Activated naive CD8-positive, alpha-beta T cell treated with anti-CD3 and anti-CD28 coated beads, Interleukin-2, amount 10 ng/mL, durations not matched to agents 7 days and 5 days (primary cell): ENCODE measurements around the gene TIGD3. TPM values are rescaled to one million over a fixed set of nuclear protein-coding genes. Genes with fewer than 3 reads are reported as not detected.
A peak's percentile ranks its signal among the peaks of the same experiment; 100 is the strongest.

Source experiments
- ATAC-seq: fragments of 150-1000 bp; cut with Tn5 transposase; one replicate; pipeline ENCODE4 v1.10.0; 2021; ENCODE audit warnings: low read depth, moderate library complexity
- POLR2A ChIA-PET: fragments of 350-600 bp; sonication (Branson Sonifier 250); formaldehyde crosslinking; loops from one replicate; lab custom pipeline; 2021; ENCODE audit warnings: antibody characterized with exemption; lab: Charles Lee
- DNase-seq: peaks from one replicate; pipeline ENCODE4 v3.0.0; 2021
- H3K27ac Mint-ChIP-seq: one replicate; pipeline ENCODE4 v1.8.0; 2022; ENCODE audit warnings: mild to moderate bottlenecking, mixed read lengths
- H3K27me3 Mint-ChIP-seq: one replicate; pipeline ENCODE4 v1.8.0; 2022; ENCODE audit warnings: mild to moderate bottlenecking, moderate library complexity, mixed read lengths
- H3K36me3 Mint-ChIP-seq: one replicate; pipeline ENCODE4 v1.8.0; 2021; ENCODE audit warnings: mild to moderate bottlenecking, mixed read lengths
- H3K4me1 Mint-ChIP-seq: one replicate; pipeline ENCODE4 v1.8.0; 2021; ENCODE audit warnings: mixed read lengths
- H3K4me3 Mint-ChIP-seq: one replicate; pipeline ENCODE4 v1.8.0; 2022; ENCODE audit warnings: mild to moderate bottlenecking, moderate library complexity, mixed read lengths
- H3K9me3 Mint-ChIP-seq: one replicate; pipeline ENCODE4 v1.8.0; 2021; ENCODE audit warnings: mixed read lengths
- total RNA-seq, 2 experiments: library from RNA; stranded (reverse); gene quantifications; one replicate each; pipeline ENCODE4 v1.2.3, GENCODE V29; 2021

TIGD3 gene
- total RNA-seq, 2 experiments from 2014 or later = 0.97 to 1.2 TPM

DNA sequence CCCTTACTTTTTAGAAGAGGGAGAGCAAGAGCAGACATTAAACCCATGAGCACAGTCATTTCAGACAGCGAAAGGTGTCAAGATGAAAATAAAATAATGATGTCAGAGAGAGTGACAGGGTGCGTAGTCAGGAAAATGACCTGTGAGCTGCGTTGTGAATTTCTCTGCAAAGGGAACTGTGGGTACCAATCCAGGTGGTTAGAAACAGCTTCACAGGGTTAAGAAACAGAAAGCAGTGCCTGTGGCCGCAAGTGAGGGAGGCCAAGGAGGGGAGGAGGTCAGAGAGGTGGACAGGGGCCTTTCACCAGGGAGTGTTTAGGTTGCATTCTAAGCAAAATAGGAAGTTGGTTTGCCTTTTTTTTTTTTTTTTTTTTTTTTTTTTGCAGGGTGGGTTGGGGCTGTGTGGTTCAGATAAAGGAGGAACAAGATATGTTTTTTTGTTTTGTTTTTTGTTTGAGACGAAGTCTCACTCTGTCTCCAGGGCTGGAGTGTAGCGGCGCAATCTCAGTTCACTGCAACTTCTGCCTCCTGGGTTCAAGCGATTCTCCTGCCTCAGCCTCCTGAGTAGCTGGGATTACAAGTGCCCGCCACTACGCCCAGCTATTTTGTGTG is 7.9 kb downstream of the TIGD3 start:
- no peak overlapping the region for H3K4me3 Mint-ChIP-seq
- DNase-seq (no peak), ATAC-seq (no peak)
- H3K27me3 Mint-ChIP-seq = no peaks in the 10 kb centered on the region
- peaks cover 6% of the 10 kb centered on the region for H3K4me1 Mint-ChIP-seq
- no peaks in the 10 kb centered on the region for H3K9me3 Mint-ChIP-seq
- no peak overlapping the region for H3K27ac Mint-ChIP-seq
- H3K36me3 Mint-ChIP-seq = no peaks in the 10 kb centered on the region
- POLR2A ChIA-PET = no interaction called here

- peaks cover 5% of the 10 kb centered on the region for H3K4me1 Mint-ChIP-seq
- H3K4me3 Mint-ChIP-seq = no peak overlapping the region
- no peaks in the 10 kb centered on the region for H3K9me3 Mint-ChIP-seq
- ATAC-seq (no peak), DNase-seq (no peak)
- no peaks in the 10 kb centered on the region for H3K27me3 Mint-ChIP-seq
- POLR2A ChIA-PET = no interaction called here
- H3K36me3 Mint-ChIP-seq = no peaks in the 10 kb centered on the region
- H3K27ac Mint-ChIP-seq = no peak overlapping the region
These were observed 8.4 kb downstream of the TIGD3 start for GRCh38 chr11:65362966-65363365.

- no peaks in the 10 kb centered on the region for H3K9me3 Mint-ChIP-seq
- H3K27ac Mint-ChIP-seq = no peak overlapping the region
- POLR2A ChIA-PET = no interaction called here
- no peaks in the 10 kb centered on the region for H3K27me3 Mint-ChIP-seq
- DNase-seq = no peak
- ATAC-seq = no peak
- H3K4me3 Mint-ChIP-seq = no peak overlapping the region
- H3K4me1 Mint-ChIP-seq = peaks cover 4% of the 10 kb centered on the region
- no peaks in the 10 kb centered on the region for H3K36me3 Mint-ChIP-seq
These were observed 9.2 kb downstream of the TIGD3 start for GRCh38 chr11:65363770-65364169.

DNA sequence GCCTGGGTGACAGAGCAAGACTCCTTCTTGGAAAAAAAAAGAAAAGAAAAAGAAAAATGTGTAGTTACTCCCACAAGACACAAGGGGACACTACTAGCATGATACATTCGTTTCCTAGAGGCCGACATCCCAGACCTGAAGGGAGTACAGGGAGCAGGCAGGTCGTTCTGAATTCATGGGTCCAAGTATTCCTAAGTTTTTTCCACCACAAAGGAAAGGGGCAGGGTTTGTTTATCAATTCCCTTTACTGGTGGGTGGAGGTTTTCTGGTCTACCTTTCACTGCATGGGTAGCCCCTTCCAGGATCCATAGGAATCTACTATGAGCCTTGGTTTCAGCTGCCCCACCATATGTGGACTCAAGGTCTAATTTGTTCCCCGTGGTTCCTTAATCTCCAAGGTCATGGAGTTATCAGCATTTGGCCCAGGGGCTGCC is 11.8 kb downstream of the TIGD3 start:
- Mint-ChIP-seq H3K4me1 (peaks cover 4% of the 10 kb centered on the region), H3K27ac (no peak overlapping the region), H3K4me3 (no peak overlapping the region), H3K27me3 (no peaks in the 10 kb centered on the region), H3K9me3 (no peaks in the 10 kb centered on the region), H3K36me3 (no peaks in the 10 kb centered on the region)
- POLR2A ChIA-PET = no interaction called here
- ATAC-seq (peak; percentile 66), DNase-seq (no peak)

DNA sequence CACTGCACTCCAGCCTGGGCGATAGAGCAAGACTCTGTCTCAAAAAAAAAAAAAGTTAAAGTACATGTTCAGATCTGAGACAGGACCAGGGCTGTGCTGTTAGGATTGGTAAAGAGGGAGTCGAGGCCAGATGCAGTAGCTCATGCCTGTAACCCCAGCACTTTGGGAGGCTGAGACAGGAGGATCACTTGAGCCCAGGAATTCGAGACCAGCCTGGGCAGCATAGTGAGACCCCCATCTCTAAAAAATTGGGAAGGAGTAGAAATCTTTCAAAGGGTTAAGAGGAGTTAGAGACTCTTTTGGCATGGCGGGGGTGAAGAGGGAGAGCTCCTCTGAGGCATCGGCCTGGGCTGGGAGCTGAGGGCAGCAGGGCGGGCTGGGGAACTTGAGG is 16.1 kb downstream of the TIGD3 start:
- no peaks in the 10 kb centered on the region for H3K27me3 Mint-ChIP-seq
- no peaks in the 10 kb centered on the region for H3K9me3 Mint-ChIP-seq
- POLR2A ChIA-PET = interaction anchor here (0.6 to 1.0 kb wide), 2 partner anchors 16 to 138 kb away, joined by 3 read pairs; partner anchors contain the start of gene FRMD8
- no peaks in the 10 kb centered on the region for H3K36me3 Mint-ChIP-seq
- DNase-seq = no peak
- ATAC-seq = no peak
- H3K4me1 Mint-ChIP-seq = peaks cover 2% of the 10 kb centered on the region
- no peak overlapping the region for H3K4me3 Mint-ChIP-seq
- H3K27ac Mint-ChIP-seq = no peak overlapping the region

GRCh38 chr11:65373839-65374580 is 19.5 kb downstream of the TIGD3 start:
- POLR2A ChIA-PET = interaction anchor here (1.3 to 1.6 kb wide), 2 partner anchors 13 to 128 kb away, joined by 3 read pairs; no protein-coding TSS in a partner anchor
- ATAC-seq (no peak), DNase-seq (no peak)
- H3K4me3 Mint-ChIP-seq = no peak overlapping the region
- no peaks in the 10 kb centered on the region for H3K36me3 Mint-ChIP-seq
- no peaks in the 10 kb centered on the region for H3K4me1 Mint-ChIP-seq
- no peaks in the 10 kb centered on the region for H3K27me3 Mint-ChIP-seq
- H3K27ac Mint-ChIP-seq = no peak overlapping the region
- H3K9me3 Mint-ChIP-seq = no peaks in the 10 kb centered on the region

DNA sequence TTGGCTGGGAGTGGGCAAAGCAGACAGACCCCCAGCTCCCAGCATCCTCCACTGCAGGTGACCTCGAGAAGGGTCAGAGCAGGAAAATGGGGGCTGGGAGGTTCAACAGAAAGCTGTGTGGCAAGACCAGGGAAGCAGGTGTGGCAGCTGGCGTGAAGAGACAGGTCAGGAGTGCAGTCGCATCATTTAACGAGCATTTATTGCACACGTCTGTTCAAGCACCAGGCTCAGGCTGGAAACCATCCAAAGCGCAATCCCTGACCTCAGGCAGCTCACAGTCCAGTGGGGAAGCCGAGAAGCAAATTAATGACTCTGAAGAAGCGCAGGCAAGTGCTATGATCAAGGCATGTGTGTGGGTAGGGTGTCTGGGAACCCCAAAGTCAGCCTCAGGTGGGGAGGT is 20.5 kb downstream of the TIGD3 start:
- DNase-seq (no peak), ATAC-seq (no peak)
- Mint-ChIP-seq H3K4me3 (no peak overlapping the region), H3K4me1 (no peaks in the 10 kb centered on the region), H3K36me3 (no peaks in the 10 kb centered on the region), H3K9me3 (no peaks in the 10 kb centered on the region), H3K27ac (no peak overlapping the region), H3K27me3 (no peaks in the 10 kb centered on the region)
- POLR2A ChIA-PET = interaction anchor here (0.7 to 1.4 kb wide), 3 partner anchors 10 to 69 kb away, joined by 3 to 4 read pairs (median 3); no protein-coding TSS in a partner anchor

DNA sequence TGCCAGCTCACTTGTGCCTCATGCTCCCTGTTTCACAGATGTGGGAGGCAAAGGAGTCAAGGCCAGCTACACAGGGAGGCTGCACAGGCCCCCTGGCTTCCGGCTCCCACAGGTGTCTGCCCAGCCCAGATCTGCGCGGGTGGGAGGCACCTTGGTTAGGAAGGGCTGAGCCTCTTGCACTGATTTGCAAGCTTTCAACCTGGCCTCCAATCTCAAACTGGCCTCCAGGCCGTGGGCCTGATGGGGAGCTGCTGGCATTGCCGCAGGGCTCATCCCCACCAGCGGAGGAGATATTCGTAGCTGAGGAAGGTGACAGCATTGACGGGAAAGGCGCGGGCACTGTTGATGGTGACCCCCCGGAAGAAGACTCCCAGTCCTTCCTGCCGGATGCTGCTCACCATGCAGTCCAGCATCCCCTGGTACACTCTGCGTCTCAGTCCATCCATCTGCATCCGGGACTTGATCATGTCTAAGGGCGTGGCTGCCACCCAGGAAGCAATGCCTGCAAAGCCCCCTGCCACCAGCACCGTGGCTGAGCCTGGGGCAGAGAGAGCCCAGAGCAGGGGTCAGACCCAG is 21.7 kb downstream of the TIGD3 start:
- Mint-ChIP-seq H3K4me3 (no peak overlapping the region), H3K36me3 (no peaks in the 10 kb centered on the region), H3K9me3 (no peaks in the 10 kb centered on the region), H3K27me3 (no peaks in the 10 kb centered on the region), H3K4me1 (no peaks in the 10 kb centered on the region), H3K27ac (no peak overlapping the region)
- no peak for ATAC-seq
- POLR2A ChIA-PET = interaction anchor here (0.8 to 1.4 kb wide), 2 partner anchors 9 to 122 kb away, joined by 3 to 4 read pairs; partner anchors contain the start of gene MALAT1
- DNase-seq = no peak

- Mint-ChIP-seq H3K27ac (no peak overlapping the region), H3K27me3 (no peaks in the 10 kb centered on the region), H3K4me1 (peaks cover 3% of the 10 kb centered on the region), H3K4me3 (no peak overlapping the region), H3K36me3 (no peaks in the 10 kb centered on the region), H3K9me3 (no peaks in the 10 kb centered on the region)
- POLR2A ChIA-PET = no interaction called here
- ATAC-seq = no peak
- DNase-seq = no peak
These were observed 22.5 kb downstream of the TIGD3 start for GRCh38 chr11:65377036-65377435.

- ATAC-seq = no peak
- Mint-ChIP-seq H3K27ac (peak overlapping the region; percentile 5), H3K4me1 (peaks cover 7% of the 10 kb centered on the region), H3K36me3 (no peaks in the 10 kb centered on the region), H3K9me3 (no peaks in the 10 kb centered on the region), H3K27me3 (no peaks in the 10 kb centered on the region), H3K4me3 (no peak overlapping the region)
- DNase-seq = no peak
- POLR2A ChIA-PET = interaction anchor here (1.0 to 11.5 kb wide), 5 partner anchors 12 to 132 kb away, joined by 3 to 129 read pairs (median 5); partner anchors contain the start of gene NEAT1
These were observed 23.2 kb downstream of the TIGD3 start for GRCh38 chr11:65377777-65378176.

DNA sequence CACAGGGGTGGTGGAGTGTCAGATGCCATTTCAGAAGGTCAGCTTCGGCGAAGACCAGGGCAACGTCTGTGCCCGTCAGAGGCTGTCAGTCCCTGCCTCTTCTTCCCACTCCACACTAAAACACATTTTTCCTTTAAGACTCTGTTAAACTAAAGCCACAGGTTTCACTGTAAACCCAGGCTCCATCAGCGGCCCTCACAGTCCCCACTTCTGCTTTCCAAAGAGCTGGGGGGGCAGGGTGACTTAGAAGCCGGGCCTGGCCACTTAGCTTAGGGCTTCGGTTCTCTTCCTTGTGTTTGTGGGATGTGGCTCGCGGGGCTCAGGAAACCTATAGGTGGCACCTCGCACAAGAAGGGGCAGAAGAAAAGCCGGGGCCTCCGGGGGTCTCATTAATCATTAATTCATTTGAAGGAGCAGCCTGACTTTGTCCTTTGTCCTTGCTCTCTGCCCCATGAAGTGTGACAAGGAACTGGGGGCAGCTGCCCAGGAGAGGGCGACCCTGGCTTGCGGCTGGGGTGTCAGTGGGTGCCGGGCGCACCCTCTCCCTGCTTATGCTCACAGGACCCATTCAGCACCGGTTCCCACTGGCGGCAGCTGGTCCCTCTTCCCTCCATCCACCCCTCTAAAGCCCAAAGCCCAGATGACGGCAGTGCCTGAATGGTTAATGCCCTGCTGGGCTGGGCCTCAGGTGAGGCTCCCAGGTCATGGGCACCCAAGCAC is 23.8 kb downstream of the TIGD3 start:
- Mint-ChIP-seq H3K4me3 (no peak overlapping the region), H3K9me3 (no peaks in the 10 kb centered on the region), H3K27ac (no peak overlapping the region), H3K4me1 (peaks cover 12% of the 10 kb centered on the region), H3K36me3 (no peaks in the 10 kb centered on the region), H3K27me3 (no peaks in the 10 kb centered on the region)
- ATAC-seq = no peak
- DNase-seq = no peak
- POLR2A ChIA-PET = interaction anchor here (1.0 to 11.5 kb wide), 5 partner anchors 11 to 131 kb away, joined by 3 to 129 read pairs (median 5); partner anchors contain the start of gene NEAT1

GRCh38 chr11:65378928-65379638 is 24.5 kb downstream of the TIGD3 start:
- H3K36me3 Mint-ChIP-seq = no peaks in the 10 kb centered on the region
- DNase-seq = no peak
- no peaks in the 10 kb centered on the region for H3K27me3 Mint-ChIP-seq
- H3K4me1 Mint-ChIP-seq = peaks cover 17% of the 10 kb centered on the region
- H3K4me3 Mint-ChIP-seq = no peak overlapping the region
- no peaks in the 10 kb centered on the region for H3K9me3 Mint-ChIP-seq
- POLR2A ChIA-PET = interaction anchor here (0.9 to 11.5 kb wide), 5 partner anchors 10 to 130 kb away, joined by 3 to 129 read pairs (median 5); partner anchors contain the start of gene NEAT1
- no peak overlapping the region for H3K27ac Mint-ChIP-seq
- ATAC-seq = no peak
